Midbrain (tissue), 1 donor: ENCODE data around the gene C1orf50.
"Not testable (repeated sequence)": the region's sequence is repeated elsewhere in the genome, so short reads cannot be mapped to it uniquely, and the experiment has no call there.

ENCODE experiments used
- DNase-seq: peaks from one replicate; lab custom pipeline; 2025; lab: John Stamatoyannopoulos, UW

Gene C1orf50

GRCh38 chr1:42739753-42740700 is 27.0 kb upstream of the C1orf50 start, which contains the start of gene CLDN19:
TSS of gene CLDN19 (minus strand) at chr1:42740236. CDS start at chr1:42740063, 173 bp downstream.
- DNase-seq = no peak

GRCh38 chr1:42740851-42741580 is 26.0 kb upstream of the C1orf50 start:
- no peak for DNase-seq

- no peak for DNase-seq
Measured at GRCh38 chr1:42741706-42742105, 25.3 kb upstream of the C1orf50 start.

- no peak for DNase-seq
Measured at GRCh38 chr1:42742141-42742540, 24.9 kb upstream of the C1orf50 start.

GRCh38 chr1:42742617-42743316 is 24.3 kb upstream of the C1orf50 start:
- no peak for DNase-seq

DNA sequence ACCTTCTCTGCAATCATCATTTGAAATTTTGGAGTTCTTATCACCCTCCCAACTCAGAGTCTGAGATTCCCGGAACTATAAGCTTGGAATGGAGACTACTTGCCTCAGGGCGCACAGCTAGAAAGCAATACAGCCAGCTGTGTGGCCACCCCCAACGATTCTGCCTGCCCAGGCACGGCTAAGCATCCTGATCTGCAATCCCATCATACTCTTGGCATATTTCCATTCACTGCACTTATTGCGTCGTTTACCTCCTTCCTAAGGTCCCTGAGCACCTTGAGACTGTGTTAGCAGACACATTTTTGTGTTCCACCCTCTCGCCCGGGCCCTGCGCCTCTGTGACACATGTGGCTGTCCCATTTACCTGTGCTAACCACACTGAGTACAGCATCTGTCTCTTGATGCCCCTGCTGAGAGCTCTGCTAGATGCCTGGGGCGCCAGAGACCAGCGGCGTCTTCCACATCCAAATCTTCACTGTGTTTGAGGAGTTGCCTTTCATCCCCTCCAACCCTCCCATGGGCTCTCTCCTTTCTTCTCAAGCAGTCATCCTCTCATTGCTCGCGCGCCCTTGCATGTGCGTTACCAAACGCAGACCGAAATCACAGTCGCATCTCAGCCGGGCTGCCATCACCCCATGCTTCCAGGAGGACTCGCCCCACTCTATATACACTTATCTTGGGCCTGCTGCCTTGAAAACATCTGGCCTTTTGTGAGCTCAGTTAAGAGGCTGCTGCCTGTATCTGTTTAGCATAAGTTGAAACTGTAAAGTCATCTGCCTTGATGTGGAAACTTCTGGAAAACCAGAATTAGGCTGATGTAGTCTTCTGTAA is 23.5 kb upstream of the C1orf50 start:
- DNase-seq = no peak

GRCh38 chr1:42744148-42744413 is 23.0 kb upstream of the C1orf50 start:
- no peak for DNase-seq

GRCh38 chr1:42745851-42746250 is 21.2 kb upstream of the C1orf50 start:
- no peak for DNase-seq

DNA sequence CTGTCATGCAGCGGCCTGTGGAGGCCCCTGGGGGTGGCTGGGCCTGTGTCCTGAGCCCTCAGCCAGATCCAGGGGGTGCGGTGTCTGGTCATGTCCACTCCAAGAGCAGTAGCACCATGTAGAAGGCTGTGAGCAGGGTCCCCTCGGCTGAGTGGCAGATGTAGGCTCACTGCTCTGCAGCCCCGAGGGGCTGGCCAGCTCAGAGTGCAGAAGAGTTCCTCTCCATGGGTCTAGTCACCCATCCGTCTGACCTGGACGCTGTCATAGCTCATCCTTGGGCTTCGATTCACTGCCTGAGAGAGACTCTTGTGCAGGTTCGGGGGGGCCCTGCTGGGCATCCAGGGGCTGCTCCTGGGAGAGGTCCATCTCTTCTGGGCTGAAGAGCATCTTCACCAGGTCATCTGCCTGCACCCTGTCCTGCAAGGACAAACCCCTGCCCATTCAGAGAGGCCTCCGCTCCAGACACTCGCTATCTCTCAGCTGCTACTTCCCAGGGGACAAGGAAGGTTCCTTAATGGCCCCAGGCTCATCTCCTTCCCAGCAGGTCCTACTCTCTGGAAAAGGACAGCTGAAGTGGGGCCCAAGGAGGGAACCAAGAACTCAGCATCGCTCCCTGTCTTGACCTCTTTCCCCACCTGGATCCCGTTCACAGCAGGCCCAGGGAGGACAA is 20.5 kb upstream of the C1orf50 start:
- DNase-seq = no peak

DNA sequence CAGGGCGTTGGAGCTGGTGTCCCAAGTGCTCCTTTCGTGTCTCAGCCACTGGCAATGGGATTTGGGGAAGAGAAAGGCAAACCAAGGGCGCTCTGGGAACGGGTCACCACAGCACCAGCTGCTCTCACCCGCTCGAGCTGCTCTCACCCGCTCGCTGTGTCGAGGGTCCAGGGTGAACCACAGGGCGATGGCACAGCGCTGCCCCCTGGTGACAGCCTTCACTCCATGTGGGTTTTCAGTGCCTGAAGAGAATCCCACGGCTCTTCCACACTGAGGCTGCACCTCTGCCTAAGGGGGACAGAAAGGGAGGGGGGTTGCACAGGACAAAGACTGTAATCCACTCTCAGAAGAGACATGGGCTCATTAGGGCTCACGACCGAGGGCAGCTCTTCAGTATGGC is 19.9 kb upstream of the C1orf50 start:
- peak; percentile 35 for DNase-seq

DNA sequence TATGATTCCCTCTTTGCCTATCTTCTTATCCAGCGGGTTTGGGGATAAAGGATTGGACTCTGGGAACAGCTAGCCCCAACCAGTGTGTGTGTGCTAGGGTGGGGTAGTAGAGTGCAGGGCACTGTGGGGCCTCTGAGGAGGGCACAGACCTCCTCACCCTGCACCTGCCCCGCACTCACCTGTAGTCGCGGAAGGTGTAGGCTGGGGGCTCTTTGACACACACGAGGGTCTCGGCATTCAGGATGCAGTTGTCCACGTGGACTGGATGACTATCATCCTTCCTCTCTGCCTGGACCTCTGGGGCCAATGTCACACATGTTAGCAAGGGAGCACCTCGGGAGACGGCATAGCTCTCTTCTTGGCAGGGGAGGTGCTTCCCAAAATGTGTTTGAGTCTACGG is 19.0 kb upstream of the C1orf50 start:
- no peak for DNase-seq

DNA sequence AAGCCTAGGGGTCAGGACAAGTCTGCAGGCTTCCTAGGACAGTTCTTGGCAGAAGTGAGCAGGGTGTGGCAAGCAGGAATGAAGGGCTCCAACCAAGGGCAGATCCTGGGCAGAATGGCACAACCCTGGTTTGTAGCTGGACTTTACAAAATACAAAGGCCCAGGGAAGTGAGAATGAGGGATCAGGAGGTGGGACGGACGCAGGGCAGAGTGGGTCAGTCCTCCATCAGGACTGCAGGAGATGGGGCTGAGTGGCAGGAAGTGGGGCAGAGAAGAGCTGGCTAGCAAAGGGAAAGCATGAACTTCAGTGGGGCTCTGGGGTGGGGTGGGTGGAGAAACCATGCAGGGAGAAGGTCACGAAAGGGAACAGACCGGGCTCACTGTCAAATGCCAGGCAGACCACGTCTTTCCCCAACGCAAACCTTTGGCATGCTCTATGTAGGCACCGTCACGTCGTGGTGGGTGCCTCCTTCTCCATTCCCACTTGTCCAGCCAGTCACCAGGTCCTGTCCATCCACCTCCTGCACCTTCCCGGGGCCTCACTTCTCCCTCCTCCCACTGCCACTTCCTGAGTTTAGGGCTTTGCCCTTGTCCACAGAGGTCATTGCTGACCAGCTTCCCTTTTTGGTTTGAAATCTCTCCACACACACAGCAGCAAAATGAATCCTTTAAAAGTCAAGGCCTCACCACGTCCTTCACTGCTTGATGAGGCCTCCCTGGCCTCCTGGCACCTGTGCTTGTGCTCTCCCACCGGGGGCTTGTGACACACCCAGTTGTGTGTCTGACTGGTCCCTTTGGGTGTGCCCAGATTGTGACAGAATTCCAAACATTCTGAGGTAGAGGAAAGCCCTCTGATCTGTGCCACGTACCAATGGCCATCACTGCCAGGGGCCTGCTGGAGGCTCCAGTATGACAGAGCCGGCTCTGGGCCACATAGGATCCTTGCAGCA is 18.3 kb upstream of the C1orf50 start:
- DNase-seq = no peak

DNA sequence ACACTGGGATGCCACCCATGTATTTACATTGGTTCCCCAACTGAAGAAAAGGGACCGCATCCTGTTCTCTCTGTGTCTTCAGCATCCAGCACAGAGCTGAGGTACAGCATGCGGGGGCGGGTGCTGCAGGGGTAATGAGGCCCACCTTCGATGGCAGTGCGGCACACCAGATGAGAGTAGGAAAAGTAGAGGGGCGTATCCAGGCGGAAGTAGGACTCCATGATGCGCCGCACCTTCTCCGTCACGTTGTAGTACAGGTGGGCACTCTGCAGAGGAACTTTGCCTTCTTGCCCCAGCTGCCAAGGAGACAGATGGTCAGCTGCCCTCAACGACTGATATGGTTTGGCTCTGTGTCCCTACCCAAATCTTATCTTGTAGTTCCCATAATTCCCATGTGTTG is 17.0 kb upstream of the C1orf50 start:
- no peak for DNase-seq

DNA sequence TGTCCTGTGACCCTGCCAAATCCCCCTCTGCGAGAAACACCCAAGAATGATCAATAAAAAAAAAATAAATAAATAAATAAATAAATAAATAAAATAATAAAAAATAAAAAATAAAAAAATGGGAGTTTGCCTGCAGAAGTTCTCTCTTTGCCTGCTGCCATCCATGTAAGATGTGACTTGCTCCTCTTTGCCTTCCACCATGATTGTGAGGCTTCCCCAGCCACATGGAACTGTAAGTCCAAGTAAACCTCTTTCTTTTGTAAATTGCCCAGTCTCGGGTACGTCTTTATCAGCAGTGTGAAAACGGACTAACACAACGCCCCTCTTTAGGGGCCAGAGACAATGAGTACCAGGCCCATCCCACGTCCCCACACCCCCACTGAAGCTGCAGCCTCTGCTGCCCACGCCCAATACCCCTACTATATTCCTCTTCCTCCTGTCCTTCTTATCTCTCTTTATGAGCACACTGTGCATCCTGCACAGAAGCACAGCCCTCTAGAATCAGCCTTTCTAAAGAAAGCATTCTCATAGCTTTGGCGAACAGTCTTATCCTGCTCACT is 15.5 kb upstream of the C1orf50 start:
- DNase-seq = not testable (repeated sequence)

DNA sequence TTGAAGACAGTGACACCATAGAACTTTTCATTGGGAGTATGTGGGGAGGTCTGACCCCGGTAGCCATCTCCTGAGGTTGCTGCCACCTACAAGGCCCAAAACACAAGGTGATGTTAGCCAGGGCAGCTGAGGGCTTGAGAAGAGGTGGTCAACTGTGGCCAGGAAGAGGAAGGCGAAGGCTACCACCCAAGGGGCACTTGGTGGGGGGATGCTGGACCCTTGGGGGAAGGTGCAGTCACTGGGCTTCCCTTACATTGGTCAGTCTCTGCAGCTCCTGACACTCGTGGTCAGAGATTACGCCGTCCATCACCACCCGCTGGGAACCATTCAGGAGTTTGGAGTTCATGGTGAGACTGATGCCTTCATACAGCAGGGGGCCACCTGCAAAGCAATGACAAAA is 14.8 kb upstream of the C1orf50 start:
- no peak for DNase-seq

GRCh38 chr1:42753070-42753469 is 14.0 kb upstream of the C1orf50 start:
- no peak for DNase-seq

DNA sequence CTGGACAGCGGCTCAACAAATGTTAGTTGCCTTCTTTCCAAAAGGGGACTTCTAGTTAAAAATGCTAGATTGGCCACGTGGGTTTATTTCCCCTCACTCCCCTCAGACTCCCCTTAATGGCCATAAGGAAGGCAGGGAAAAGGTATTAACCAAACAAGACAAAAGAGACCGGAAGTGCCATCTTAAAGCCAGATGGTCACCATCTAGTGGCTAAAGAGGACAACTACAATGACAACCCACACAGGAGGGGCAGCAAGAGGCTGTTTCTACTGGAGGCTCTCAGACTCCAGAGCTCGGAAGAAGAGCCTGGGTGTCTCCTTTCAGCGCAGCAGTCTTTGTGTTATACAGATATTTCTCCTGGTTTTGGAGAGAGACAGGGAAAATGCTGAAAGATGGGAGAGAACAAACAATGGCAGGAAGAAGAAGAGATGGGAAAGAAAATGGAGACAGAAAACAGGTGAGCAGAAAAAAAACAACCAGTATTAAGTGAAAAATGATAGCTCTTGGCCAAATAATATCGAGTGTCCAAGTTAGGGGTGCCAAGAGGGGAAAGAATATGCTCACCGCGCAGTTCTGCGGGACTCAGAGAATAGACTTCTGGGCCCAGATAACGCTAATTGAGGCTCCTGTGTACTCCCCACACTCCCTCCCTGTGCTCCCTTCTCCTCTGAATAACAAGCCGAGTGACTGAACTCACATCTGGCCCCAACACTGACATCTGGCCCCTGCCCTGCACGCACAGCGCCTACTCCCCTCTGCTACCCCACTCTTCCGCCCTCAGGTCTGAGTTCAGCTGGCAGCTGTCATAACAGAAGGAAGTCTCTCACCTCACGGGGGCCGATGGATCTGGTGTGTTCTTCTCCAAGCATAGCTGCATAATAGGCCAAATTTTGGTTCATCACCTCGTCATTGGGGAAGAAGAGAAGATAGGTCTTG is 9.8 kb upstream of the C1orf50 start:
- DNase-seq = peak; percentile 35

DNA sequence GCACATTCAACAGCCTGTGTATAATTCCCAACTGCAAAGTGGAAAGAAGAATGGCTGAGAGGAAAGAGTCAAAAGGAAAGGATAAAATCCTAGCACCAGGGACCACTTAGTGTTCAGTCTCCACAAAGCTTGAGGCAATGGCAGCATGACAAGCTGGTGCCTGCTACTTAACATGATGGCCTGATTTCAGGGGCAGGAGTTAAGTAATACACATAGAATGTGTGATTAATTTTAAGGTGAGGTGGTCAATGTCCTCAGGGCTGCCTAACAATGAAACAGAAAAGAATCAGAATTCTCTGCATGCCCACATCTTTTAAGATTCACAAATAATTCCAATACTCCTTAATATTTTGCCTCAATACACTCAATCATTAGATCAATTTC is 9.2 kb upstream of the C1orf50 start:
- DNase-seq = no peak

GRCh38 chr1:42758641-42759040 is 8.4 kb upstream of the C1orf50 start:
- no peak for DNase-seq
